H7 (cell line): ENCODE data around the gene GPC5. TPM values are rescaled to one million over a fixed set of nuclear protein-coding genes. Genes with fewer than 3 reads are reported as not detected.

Experiments used
- DNase-seq: peaks from one replicate; pipeline ENCODE4 v3.0.0; 2012
- H3K27me3 ChIP-seq: 2 replicates; pipeline ENCODE4 v1.6.0; 2011; ENCODE audit warnings: mild to moderate bottlenecking, low read length; ENCODE audit not compliant: control insufficient read depth, insufficient read depth
- H3K36me3 ChIP-seq: replicated peaks from 2 replicates; pipeline ENCODE4 v1.5.1; 2011; ENCODE audit warnings: low read length; ENCODE audit not compliant: control insufficient read depth, insufficient read depth
- H3K4me3 ChIP-seq: 2 replicates; pipeline ENCODE4 v1.5.1; 2011; ENCODE audit warnings: low read depth, mild to moderate bottlenecking, control low read depth, low read length, moderate library complexity; ENCODE audit not compliant: insufficient read depth
- total RNA-seq: library from RNA; depleted of rRNA; stranded (reverse); fragments of >200 nt; shearing (Covaris generic); gene quantifications from 2 replicates; pipeline ENCODE4 v1.2.3, GENCODE V29; 2014

Gene GPC5
- total RNA-seq, 1 experiment from 2014 or later = 0.07 TPM

- Histone ChIP-seq H3K36me3 (no peaks in the 10 kb centered on the region), H3K4me3 (no peak overlapping the region), H3K27me3 (no peaks in the 10 kb centered on the region)
- no peak for DNase-seq
These were observed 1148.8 kb downstream of the GPC5 start for GRCh38 chr13:92547266-92547665.

- H3K4me3 ChIP-seq = no peak overlapping the region
- DNase-seq = no peak
- H3K27me3 ChIP-seq = no peaks in the 10 kb centered on the region
- H3K36me3 ChIP-seq = no peaks in the 10 kb centered on the region
These were observed 1150.9 kb downstream of the GPC5 start for GRCh38 chr13:92549276-92549675.

- Histone ChIP-seq H3K36me3 (no peaks in the 10 kb centered on the region), H3K27me3 (no peaks in the 10 kb centered on the region), H3K4me3 (no peak overlapping the region)
- DNase-seq = no peak
These were observed 1155.2 kb downstream of the GPC5 start for GRCh38 chr13:92553470-92554114.

- Histone ChIP-seq H3K27me3 (no peaks in the 10 kb centered on the region), H3K36me3 (no peaks in the 10 kb centered on the region), H3K4me3 (no peak overlapping the region)
- DNase-seq = no peak
These were observed 1162.5 kb downstream of the GPC5 start for GRCh38 chr13:92560883-92561282.

- DNase-seq = no peak
- Histone ChIP-seq H3K4me3 (no peak overlapping the region), H3K36me3 (no peaks in the 10 kb centered on the region), H3K27me3 (no peaks in the 10 kb centered on the region)
These were observed 1166.5 kb downstream of the GPC5 start for GRCh38 chr13:92564942-92565341.

GRCh38 chr13:92566767-92567166 is 1168.3 kb downstream of the GPC5 start:
- no peaks in the 10 kb centered on the region for H3K36me3 ChIP-seq
- no peaks in the 10 kb centered on the region for H3K27me3 ChIP-seq
- no peak for DNase-seq
- H3K4me3 ChIP-seq = no peak overlapping the region

- no peak for DNase-seq
- Histone ChIP-seq H3K27me3 (no peaks in the 10 kb centered on the region), H3K36me3 (no peaks in the 10 kb centered on the region), H3K4me3 (no peak overlapping the region)
These were observed 1173.8 kb downstream of the GPC5 start for GRCh38 chr13:92572190-92572589.

- DNase-seq = peak; percentile 11
- no peak overlapping the region for H3K4me3 ChIP-seq
- no peaks in the 10 kb centered on the region for H3K27me3 ChIP-seq
- H3K36me3 ChIP-seq = no peaks in the 10 kb centered on the region
These were observed 1175.1 kb downstream of the GPC5 start for GRCh38 chr13:92573467-92574057.

GRCh38 chr13:92574499-92574898 is 1176.1 kb downstream of the GPC5 start:
- Histone ChIP-seq H3K27me3 (no peaks in the 10 kb centered on the region), H3K4me3 (no peak overlapping the region), H3K36me3 (no peaks in the 10 kb centered on the region)
- no peak for DNase-seq

GRCh38 chr13:92575777-92576176 is 1177.4 kb downstream of the GPC5 start:
- DNase-seq = no peak

GRCh38 chr13:92578358-92578757 is 1179.9 kb downstream of the GPC5 start:
- Histone ChIP-seq H3K27me3 (no peaks in the 10 kb centered on the region), H3K4me3 (no peak overlapping the region), H3K36me3 (no peaks in the 10 kb centered on the region)
- DNase-seq = no peak

More at GRCh38 chr13:92575777-92576176, 1177.4 kb downstream of the GPC5 start:
- Histone ChIP-seq H3K27me3 (no peaks in the 10 kb centered on the region), H3K36me3 (no peaks in the 10 kb centered on the region), H3K4me3 (no peak overlapping the region)

GRCh38 chr13:92589955-92590354 is 1191.5 kb downstream of the GPC5 start:
- H3K4me3 ChIP-seq = no peak overlapping the region
- H3K36me3 ChIP-seq = no peaks in the 10 kb centered on the region
- DNase-seq = no peak
- no peaks in the 10 kb centered on the region for H3K27me3 ChIP-seq

GRCh38 chr13:92590503-92590908 is 1192.1 kb downstream of the GPC5 start:
- no peaks in the 10 kb centered on the region for H3K36me3 ChIP-seq
- no peaks in the 10 kb centered on the region for H3K27me3 ChIP-seq
- no peak overlapping the region for H3K4me3 ChIP-seq
- DNase-seq = no peak

- no peaks in the 10 kb centered on the region for H3K36me3 ChIP-seq
- no peak for DNase-seq
- no peaks in the 10 kb centered on the region for H3K27me3 ChIP-seq
These were observed 1192.7 kb downstream of the GPC5 start for GRCh38 chr13:92591117-92591516.

GRCh38 chr13:92592757-92593156 is 1194.3 kb downstream of the GPC5 start:
- Histone ChIP-seq H3K36me3 (no peaks in the 10 kb centered on the region), H3K4me3 (no peak overlapping the region), H3K27me3 (no peaks in the 10 kb centered on the region)
- DNase-seq = no peak

More at GRCh38 chr13:92591117-92591516, 1192.7 kb downstream of the GPC5 start:
- no peak overlapping the region for H3K4me3 ChIP-seq
